ENCODE results near the gene CRHR1.

CRHR1 gene

GRCh38 chr17:45790296-45790922, 6.3 kb downstream of the CRHR1 start:
- DNase-seq, result no peak

GRCh38 chr17:45791041-45791582, 7.0 kb downstream of the CRHR1 start:
- no peak for DNase-seq

GRCh38 chr17:45791935-45792334, 7.8 kb downstream of the CRHR1 start:
- DNase-seq, result no peak

DNA sequence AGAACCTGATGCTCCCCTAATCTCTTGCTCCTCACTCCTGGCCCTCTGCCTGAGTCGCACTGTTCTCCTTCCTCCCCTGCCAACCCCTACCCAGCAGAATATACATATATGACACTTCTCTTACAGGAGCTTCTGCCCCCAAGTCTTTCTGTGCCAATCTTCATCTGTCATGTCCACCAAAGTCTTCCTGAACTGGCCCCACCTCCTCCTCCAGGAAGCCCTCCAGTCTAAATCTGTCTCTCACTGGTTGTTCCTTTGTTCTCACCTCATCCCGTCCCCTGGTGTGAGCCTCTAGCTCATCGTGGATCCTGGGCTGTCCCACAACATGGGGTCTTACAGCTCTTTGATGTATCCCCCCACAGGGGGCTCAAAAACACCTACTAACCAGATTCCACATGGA, 8.3 kb downstream of the CRHR1 start:
- DNase-seq, result no peak

DNA sequence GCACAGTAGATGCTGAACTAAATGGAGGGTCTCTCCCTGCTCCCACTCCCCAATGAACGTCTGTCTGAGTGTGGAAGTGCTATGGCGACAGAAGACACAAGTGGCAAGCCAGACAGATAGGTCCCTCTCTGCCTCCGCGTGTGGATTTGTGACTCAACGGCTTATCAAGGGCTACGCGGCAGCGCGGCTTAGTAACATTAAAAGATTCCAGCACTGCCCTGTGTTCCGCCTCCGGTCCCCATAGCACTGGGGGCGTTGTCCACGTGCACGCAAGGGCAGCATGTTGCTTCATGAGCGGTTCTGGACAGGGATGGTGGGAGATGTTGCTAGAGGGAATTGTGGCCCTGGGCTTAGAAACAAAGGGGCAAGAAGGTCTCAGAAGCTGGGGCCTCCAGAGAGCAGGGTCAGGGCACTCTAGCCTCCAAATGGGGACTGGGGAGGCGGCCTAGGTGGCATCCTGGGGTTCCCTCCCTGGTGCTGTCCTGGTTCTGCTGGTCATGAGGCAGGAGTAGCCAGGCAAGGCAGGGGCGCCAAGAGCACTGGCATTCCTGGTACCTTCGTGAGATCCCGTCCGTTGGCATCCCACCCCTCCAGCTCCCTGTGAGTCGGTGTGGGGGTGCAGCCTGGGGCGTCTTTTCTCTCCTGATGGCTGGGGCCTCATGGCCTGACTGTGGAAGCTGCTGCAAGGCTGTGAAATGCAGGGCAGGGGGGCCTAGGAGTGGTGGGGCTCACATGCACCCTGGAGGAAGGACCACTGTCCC, 9.1 kb downstream of the CRHR1 start:
- DNase-seq, result no peak

DNA sequence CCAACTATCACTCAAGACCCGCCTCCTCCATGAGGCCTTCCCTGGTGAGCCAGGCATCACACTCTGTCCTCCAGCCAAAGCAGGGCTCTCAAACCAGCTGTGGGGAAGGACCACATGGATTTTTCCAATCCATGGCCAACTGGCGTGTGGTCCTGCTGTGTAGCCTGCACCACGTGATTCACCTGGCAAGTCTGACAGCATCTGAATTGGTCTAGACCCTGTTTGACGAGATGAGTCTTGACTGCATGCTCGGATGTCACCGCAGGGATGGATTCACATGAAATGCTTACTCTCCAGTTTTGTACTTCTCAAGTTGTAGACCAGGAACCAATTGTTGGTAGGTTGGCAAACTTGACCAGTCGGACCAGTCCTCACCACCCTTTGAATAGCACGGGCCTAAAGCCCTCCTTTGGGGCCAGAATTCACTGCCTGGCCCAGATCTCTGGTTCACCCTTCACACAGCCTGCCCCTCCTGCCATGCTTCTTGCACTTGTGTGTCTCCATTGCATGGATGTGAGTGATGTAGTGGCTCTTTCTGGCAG, 9.9 kb downstream of the CRHR1 start:
- DNase-seq, result no peak

DNA sequence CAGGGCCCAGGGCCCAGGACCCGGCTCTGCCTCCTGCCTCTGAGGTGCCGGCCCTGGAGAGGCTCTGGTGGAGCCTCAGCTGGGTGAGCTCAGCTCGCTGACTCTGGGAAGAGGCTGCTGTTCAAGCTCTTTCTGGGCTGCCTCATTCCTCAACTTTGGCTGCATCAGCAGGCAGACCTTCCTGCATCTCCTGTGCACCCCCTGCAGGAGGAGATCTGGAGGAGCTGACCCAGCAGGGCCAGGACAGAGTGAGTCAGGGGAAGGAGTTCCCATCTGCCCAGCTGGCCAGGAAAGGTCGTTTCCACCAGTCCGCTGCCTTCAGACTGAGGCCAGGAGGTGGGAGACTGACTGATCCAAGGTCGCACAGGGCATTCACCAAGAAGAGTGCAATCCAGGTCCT, 10.7 kb downstream of the CRHR1 start:
- no peak for DNase-seq

DNA sequence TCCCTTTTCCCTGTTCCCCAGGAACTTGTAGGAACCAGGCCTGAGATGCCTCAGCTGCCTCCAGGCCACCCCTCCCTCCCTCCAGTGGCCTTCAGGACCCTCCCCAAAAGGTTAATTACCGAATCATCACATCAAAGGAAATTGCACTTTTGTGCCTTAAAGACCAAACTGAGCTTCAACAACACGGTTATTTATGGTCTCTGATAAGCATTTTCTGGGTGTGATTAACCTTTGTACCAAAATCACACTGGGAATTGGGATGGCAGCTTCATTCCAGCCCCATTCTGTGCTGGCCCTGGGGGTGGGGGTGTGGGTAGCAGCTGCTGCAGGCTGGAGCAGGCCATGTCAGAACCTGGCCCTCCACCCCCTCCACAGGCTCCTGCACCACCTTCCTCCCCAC, 16.7 kb downstream of the CRHR1 start:
- no peak for DNase-seq

GRCh38 chr17:45801421-45801820, 17.3 kb downstream of the CRHR1 start:
- DNase-seq, result no peak

GRCh38 chr17:45808845-45809244, 24.7 kb downstream of the CRHR1 start:
- DNase-seq, result no peak

- DNase-seq, result no peak
Measured at GRCh38 chr17:45809499-45809898, 25.4 kb downstream of the CRHR1 start.

DNA sequence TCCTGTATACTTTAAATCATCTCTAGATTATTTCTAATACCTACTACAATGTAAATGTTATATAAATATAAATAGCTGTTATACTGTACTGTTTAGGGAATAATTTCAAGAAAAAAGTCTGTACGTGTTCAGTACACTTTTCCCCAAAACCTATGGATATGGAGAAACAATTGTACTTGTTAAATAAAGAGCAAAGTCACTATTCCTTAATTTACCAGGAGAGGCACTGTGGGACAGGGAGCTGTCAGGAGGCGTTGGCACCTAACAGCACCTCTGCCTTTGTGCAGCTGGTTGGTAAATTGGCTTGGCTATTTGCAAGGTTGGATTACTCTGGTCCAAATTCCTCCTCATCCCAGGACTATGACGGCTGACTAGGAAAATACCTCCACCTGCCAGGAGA, 28.0 kb downstream of the CRHR1 start:
- no peak for DNase-seq

DNA sequence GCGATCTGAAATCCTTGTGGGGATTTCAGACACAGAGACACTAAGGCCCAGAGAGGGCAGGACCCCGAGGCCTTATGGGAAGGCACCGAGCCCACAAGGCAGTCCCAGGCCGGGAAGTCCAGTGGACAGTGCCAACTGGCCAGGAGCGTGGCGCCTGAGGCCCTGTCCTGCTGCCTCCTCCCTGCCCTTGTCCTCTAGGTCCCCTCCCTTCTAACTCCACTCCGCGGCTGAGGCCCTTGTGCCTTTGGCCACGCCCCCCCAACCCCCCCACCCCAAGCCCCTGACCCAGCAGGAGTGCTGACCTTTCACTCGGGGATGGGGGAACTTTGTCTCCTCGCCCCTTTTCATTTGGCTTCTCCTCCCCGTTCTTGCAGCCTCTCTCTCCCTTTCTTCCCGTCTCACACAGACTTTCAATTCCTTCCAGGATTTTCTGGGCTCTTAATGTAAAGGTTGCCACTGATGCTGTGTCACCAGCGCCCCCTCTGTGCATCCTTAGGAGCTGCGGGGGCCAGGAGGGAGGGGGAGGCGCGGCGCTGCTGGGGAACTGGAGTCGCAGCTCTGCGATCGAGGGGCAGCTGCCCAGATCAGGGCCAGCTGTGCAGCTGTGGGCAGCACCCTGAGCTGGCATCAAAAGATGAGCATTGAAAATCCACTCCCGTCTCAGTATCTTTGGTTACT, 29.1 kb downstream of the CRHR1 start:
- no peak for DNase-seq

- no peak for DNase-seq
Measured at GRCh38 chr17:45814622-45815606, 30.8 kb downstream of the CRHR1 start.

- DNase-seq, result no peak
Measured at GRCh38 chr17:45815752-45816151, 31.6 kb downstream of the CRHR1 start.

DNA sequence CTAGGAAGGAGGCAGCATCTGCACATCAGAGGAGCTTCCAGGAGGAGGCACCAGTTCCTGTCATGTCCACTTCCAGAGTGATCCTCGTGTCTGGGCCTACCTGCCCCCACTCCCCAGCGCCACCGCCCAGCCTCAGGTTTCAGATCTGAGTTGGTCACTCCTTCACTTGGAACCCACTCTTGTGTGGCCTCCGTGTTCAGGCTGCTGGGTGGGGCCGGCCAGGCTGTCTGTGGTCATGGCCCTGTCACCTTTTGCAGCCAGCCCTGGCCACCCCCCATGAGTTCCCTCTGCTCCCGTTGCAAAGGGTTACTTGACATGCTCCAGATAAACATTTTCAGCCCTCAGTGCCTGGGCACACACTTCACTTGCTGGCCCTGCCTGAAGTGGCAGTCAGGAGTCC, 33.9 kb downstream of the CRHR1 start:
- DNase-seq, result no peak

DNA sequence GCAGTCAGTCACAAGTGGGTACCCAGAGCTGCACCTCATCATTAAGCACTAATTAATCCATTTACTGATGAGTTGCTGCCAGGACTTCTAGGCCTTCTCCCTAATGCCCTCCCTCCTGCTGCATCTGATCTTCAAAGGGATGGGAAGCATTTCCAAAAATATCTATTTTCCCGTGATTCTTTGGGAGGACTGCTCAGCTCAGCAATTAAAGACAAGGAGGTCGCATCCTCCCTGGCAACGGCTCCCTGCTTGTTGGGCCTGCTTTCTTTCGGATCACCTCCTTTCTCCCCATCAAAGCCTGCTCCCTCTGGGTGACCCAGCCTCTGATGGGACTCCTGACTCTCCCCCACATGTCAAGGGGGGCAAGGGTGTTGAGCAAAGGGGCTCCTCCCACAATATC, 34.6 kb downstream of the CRHR1 start:
- DNase-seq, result no peak

GRCh38 chr17:45819632-45820031, 35.5 kb downstream of the CRHR1 start:
- DNase-seq, result no peak

GRCh38 chr17:45820052-45820780, 36.1 kb downstream of the CRHR1 start:
- no peak for DNase-seq

DNA sequence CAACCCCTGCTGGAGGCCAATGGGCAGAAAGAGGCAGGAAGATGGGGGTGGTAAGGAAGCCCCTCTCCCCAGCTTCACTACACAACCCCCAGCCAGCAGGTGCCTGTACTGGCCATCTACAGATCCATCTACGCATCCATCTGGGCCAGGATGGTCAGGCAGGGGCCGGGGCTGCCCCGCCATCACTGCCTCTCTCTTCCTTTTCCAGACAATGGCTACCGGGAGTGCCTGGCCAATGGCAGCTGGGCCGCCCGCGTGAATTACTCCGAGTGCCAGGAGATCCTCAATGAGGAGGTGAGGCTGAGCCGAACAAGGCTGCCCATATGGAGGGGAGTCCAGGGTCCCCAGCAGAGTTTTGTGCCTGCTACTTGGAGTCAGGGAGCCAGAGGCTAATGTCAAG, 37.0 kb downstream of the CRHR1 start:
- DNase-seq, result no peak

DNA sequence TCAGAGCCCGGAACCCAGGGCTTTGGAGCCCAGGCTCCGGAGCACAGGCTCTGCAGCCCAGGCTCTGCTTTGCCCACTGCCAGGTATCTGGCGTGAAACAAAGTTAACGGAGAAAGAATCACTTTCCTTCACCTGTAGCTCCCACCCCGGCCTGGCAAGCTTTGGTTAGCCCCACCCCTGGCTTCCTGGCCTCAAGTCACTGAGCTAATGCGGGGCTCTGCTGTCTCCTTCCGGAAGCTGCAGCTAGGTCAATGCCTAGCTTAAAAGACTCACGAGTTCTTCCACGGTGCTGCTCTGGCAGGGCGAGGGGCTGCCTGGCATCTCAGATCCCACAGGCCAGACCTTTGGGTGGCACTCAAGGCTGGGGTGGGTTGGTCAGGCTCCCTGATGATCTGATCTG, 39.5 kb downstream of the CRHR1 start:
- DNase-seq, result no peak

- no peak for DNase-seq
Measured at GRCh38 chr17:45824475-45824874, 40.4 kb downstream of the CRHR1 start.

All from NK-92 treated with Interleukin-12 subunit alpha and Interleukin-12 subunit beta, amount 100 ng/mL, for 24 hours (cell line).